Eye (tissue), 1 donor: ENCODE results near the gene EDN1.

Experiments used
- DNase-seq: peaks from one replicate; pipeline ENCODE4 v3.0.0-alpha.2; 2015

The EDN1 gene

DNA sequence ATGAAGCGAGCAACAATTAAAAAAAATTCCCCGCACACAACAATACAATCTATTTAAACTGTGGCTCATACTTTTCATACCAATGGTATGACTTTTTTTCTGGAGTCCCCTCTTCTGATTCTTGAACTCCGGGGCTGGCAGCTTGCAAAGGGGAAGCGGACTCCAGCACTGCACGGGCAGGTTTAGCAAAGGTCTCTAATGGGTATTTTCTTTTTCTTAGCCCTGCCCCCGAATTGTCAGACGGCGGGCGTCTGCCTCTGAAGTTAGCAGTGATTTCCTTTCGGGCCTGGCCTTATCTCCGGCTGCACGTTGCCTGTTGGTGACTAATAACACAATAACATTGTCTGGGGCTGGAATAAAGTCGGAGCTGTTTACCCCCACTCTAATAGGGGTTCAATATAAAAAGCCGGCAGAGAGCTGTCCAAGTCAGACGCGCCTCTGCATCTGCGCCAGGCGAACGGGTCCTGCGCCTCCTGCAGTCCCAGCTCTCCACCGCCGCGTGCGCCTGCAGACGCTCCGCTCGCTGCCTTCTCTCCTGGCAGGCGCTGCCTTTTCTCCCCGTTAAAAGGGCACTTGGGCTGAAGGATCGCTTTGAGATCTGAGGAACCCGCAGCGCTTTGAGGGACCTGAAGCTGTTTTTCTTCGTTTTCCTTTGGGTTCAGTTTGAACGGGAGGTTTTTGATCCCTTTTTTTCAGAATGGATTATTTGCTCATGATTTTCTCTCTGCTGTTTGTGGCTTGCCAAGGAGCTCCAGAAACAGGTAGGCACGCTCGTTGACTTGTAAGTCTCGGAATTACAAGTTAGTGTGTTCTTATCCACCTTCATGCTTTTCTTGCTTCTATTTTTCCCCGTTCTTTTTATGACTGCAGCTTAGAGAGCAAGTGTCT is at the start of gene EDN1:
Gene EDN1 (plus strand): TSS at position 429 of the 888 bp plus-strand sequence. CDS start 269 bp downstream, at position 698.
- DNase-seq = peak; percentile 92

DNA sequence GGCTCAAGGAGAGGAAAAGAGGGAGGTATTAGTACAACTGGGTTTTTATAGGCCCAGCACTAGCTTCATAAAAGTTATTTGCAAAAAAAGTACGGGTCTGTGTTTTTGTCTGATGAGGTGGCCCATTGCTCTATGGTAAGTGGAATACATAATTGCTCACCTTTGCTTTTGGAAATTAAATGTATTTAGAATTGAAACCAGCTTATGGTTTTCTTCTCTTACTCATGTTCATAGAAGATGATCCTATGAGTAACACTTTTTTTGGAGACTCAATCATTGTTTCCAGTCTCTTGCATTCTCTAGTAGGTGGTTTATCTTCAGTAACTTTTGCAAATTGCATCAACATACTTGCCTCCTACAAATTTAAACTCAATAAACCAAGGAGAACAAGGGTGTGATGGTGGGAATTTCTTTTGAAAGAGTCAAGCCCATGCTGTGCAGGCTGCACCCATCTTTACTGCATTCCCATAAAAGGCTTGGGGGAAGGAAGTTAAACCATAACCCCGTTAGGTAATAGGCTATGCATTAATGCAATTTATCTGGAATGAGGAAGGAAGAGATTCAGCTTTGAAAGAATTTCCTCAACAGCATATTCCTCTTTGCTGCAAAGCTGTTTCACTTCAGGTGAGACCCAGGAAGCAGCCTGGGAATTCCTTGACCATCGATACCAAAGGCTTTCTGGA is 48.5 kb upstream of the EDN1 start:
- DNase-seq = no peak

DNA sequence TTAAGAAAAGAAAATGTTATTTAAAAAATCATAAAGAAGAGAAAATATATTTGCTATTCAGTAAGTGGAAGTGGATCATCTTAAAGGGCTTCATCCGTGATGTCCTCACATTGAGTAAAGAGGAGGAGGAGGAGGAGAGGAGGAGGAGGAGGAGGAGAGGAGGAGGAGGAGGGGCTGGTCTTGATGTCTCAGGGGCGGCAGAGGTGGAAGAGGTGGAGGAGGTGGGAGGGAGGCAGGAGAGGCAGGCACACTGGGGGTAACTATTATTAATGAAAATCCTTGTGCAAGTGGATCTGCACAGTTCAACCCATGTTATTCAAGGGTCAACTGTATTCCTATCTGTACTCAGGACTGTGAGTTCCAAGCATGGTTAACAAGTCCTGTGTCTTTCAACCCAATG is 47.0 kb upstream of the EDN1 start:
- no peak for DNase-seq

DNA sequence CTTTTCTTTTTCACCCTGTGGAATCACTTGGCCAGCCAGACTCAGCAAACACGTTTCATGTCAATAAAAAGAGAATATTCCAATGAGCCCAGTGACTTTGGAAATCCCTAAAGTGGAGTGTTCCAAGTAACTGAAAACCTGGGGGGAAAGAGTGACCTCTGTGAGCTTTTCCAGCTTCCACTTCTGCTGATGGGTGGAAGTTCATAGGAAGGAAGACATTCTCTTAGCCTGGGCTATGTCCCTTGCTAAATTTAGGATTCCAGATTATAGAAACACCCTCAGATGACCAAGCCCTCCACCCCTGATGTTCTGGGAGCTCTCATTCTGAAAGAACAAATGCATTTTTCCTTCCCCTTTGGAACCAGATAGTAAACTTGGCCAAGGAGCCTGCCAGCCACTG is 44.8 kb upstream of the EDN1 start:
- no peak for DNase-seq

DNA sequence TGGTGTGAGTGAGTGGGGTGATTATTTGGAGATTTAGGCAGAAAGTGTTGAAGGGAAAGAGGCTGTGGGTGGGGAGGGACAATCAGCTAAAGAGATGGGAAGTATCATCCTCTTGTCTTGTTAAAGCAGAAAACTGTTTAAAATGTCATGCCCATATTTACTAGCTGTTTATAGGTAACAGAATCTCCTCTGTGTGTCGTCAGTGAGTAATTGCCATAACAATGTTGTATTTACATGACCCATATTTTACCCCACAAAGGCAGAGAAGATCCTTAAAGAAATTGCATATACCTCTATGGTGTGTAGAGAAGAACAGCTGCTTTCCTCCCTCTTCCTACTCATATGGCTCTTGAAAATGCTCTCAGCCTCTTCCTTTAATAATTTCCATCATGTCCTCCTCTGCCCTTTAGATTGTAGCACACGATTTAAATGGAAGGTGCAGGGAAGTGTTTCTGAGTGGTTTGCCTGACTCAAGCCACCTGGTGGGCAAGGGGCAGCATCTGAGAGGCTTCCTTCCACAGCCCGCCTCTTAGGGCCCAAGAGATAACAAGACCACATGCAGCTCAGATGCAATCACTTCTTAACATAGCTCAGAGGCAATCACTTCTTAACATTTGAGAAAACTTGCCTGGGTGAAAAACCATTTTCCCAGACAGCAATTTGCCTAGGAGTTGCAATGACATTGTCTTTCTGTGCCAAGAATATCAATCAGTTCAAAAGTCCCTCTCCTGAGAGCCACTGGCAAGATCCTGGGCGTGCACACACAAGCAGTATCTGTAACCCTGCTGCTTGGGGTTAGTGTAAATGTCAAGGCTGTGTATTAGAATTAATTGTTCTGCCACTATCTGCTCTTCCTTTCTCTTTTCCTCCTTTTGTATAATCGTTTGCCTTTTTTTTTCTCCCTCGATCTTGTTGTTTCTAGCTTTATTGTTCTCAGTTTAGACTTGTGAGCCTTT is 44.1 kb upstream of the EDN1 start:
- no peak for DNase-seq

DNA sequence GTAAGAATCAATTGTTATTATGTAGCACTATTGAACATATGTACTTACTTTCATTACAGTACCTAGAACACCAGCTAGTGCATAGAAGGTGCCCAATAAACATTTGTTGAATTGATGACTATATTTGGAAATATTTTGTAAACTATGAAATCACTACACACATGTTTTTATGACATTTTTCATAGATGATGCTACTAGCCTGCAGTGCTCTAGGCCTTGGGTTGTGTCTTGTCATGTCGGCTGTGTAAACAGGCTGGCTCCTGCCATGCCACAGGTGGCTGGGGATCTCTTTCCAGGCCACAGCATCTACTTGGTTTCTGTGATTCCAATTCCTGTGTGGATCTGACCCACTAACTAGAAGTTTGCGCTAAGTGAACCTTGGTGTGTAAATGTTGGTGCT is 43.3 kb upstream of the EDN1 start:
- DNase-seq = no peak

DNA sequence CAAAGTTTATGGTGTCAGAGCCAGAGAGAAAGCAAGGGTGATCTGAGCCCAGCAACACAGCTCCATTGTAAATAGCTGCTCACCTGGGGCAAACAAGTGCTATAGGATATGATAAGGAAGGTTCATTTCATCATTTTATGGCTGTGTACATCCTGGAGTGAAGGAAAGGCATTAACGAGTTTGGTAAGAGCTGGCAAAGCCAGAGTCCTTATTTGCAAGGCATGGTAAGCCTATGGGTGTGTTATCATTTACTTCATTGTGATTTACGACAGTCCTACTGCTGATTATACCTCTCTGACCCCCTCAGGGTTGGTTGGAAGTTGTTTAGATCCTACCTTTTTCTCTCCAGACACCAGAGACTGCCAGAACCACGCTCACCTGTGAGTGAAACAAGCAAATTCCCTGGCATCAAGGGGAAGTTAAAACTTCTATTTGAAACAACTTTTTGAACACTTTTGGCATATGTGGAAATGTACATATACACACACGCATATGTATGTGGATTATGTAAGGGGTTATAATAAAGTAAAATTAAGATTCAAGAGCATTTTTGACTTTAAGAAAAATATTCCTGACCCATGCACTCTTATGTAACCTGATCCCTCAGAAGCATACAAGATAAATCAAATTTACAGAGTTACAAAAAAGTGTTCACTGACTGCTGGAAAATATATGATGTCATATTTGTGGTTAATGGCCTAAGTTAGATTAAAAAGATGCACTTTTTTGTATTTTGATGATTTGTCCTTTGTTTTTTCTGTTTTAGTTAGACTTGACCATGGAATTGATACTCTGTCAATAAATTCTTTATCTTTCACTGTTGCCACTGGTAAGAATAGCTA is 40.4 kb upstream of the EDN1 start:
- no peak for DNase-seq

DNA sequence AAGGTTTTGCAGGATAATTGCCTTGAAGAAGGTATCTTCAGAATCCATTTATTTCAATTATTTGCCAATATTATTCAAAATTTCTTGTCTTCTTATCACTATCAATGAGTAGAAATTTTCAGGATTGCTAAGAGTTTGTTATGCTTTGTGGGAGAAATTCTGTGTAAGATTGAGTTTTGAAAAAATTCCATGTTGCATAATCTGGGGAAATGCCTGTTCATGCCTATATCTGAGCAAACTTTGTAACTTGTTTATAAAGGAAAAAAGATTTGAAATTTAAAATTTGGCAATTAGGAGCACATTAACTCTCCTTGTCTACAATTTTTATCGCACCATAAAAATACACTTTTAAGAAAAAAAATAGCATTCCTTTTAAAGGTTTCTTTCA is 39.8 kb upstream of the EDN1 start:
- DNase-seq = no peak

DNA sequence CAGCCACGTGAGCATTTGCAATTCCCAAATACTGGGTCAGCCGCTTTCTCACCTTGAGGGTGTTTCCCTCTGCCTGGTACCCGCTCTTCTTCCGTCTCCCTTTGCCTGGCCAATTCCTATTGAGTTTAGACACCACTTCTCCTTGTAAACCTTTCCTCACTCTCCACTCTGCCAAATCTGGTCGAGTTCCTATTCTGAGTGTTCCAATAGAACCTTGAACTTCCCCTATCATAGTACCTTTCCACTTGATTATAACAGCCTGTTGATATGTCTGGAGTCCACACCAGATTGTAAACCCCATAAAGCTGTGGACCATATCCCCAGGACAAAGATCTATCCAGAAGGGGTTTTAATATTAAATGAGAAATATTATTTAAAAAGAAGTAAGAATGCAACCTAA is 36.0 kb upstream of the EDN1 start:
- DNase-seq = no peak

DNA sequence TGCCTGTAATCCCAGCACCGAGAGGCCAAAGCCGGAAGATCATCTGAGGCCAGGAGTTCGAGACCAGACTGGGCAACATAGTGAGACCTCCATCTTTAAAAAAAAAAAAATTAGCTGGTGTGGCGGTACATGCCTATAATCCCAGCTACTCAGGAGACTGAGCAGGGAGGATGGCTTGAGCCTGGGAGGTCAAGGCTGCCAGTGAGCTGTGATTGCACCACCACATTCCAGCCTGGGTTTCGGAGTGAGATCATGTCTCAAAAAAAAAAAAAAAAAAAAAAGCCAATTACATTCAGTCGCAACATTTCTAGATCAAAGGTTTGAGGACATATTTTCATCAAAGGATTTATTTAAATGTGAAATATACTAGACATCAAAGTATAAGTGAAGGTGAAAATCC is 32.0 kb upstream of the EDN1 start:
- DNase-seq = no peak

DNA sequence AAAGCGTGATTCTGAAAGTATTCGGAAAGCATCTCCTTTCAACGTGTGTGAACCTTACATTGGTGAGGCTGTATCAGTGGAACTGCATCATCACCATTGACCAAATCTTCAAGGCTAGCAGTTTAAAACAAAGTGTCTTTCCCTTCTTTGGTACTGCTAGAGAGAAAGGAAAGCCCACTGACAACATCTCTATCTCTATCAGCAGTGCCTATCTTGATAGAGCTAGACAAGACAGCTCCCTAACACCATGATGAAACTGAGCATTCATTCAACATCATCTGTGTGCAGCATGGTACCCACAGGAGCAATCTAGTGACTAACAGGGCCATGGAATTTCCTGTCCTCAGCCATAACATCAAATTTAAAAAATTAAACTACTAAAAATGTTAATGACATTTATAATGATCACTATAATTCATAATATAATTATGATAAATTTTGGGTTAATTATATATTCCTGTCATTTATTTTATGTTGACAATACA is 31.5 kb upstream of the EDN1 start:
- no peak for DNase-seq

DNA sequence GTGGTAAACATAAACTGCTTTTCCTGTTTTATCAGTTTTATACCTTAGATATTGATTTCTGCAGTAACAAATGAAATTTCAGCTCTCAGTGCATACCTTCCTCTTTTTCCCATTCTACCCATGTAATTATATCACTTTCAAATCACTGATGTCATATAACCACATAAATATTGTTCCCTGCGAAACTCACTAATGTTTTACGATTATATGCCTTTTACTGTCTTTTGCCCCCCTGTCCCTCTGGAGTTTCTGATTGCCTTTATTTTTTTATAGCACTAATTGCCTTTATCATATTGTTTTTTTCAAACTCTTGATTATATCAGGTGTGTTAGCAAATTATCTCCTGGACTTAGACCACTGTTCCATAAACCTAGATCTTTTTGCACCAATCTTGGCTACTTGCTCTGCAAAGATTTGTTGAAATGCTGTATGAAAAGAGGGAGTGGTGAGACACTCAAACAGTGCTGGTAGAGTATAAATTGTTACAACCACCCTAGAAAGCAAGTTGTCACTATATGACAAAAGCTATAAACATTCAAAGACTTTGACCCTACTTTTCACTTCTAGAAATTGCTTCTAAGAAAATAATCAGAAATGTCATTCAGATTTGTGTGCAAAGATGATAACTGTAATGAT is 29.6 kb upstream of the EDN1 start:
- DNase-seq = no peak

DNA sequence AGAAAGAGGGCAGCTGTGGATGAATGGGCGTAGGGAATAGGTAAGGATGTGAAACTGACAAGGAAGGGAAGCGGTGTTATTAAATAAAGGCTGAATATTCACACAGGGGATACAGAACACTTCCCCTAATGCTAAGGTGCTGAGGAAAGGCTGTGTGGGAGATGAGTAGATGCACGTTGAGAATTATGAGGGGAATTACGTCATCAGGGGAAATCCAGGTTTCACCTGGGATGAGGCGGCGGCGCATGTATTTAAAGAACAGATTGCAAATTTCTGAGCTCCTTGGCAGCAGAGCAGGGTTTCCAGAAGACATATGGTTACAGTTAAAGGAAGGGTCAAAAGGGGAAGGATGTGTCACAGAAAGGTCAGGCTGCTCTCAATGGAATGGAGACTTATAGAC is 28.7 kb upstream of the EDN1 start:
- DNase-seq = no peak

DNA sequence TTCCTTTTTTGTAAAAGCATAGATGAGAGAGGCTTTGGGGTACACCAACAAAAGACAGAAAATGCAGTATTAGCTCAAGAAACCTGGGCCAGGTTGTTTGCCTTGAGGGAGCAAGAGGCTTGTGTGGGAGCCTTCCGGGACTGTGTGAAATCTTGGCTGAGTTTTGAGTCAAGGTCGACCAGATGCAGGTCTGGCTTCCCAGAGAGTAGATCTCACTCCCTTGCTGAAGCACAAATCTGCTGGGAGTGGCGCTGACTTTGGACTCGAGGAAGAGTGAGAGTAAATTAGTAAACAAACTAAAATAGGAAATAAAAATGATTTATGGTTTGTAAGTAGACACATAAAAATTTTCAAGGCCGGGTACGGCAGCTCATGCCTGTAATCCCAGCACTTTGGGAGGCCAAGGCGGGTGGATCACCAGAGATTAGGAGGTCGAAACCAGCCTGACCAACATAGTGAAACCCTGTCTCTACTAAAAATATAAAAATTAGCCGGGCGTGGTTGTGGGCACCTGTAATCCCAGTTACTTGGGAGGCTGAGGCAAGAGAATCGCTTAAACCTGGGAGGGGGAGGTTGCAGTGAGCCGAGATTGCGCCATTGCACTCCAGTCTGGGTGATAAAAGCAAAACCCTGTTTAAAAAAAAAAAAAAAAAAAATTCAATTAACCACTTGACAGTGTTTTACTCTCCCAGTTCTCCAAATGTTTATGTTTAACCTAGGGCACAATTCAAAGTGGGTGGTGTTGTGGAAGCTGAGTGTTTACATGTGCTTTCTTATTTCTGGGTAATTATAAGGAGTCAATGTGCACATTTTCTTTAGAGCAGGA is 27.7 kb upstream of the EDN1 start:
- no peak for DNase-seq

DNA sequence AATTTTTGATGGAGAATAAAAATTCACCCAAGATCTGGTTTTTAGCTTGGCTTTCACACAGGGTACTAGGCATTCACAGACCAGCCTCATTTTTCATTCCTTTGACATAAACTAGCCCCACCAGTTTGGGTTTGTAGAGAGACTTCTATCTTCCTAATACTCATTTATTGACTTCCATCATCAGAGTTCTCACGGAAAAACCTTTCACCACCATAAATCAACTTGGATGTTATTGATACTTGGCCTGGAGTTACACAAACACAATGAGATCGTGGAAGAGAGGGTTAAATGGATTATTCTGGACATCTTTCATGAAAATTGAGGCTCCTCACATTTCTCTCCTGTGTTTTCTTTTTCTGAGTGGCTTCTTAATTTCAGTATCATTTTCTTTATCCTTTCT is 26.8 kb upstream of the EDN1 start:
- no peak for DNase-seq

DNA sequence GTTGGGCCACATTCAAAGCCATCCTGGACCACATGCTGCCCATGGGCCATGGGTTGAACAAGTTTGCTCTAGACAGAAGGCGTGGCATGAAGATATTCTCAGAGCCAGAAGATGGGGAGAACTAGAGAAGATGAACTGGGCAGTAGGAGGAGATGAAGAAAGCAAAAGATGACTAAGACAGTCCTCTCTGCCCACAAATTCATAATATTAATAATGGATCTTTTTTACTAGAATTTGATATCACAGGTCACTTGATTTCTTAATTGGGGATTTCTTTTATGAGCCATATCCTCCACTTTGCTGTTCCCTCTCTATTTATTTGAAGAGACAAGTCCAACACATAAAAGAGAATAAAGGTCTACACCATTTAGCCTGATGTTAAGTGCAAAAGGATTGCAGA is 25.5 kb upstream of the EDN1 start:
- DNase-seq = no peak

DNA sequence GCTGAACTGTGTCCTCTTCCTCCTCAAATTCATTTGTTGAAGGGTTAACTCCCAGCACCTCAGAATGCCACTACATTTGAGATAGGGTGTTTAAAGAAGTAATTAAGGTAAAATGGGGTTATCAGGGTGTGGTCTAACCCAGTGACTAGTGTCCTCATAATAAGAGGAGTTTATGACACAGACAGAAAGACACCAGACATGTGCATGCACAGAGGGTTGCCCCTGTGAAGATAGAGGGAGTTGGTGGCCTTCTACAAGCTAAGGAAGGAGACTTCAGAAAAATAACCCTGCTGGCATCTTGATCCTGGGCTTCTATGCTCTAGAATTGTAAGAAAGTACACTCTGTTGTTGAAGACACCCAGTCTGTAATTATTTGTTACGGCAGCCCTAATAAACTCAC is 24.9 kb upstream of the EDN1 start:
- DNase-seq = no peak

DNA sequence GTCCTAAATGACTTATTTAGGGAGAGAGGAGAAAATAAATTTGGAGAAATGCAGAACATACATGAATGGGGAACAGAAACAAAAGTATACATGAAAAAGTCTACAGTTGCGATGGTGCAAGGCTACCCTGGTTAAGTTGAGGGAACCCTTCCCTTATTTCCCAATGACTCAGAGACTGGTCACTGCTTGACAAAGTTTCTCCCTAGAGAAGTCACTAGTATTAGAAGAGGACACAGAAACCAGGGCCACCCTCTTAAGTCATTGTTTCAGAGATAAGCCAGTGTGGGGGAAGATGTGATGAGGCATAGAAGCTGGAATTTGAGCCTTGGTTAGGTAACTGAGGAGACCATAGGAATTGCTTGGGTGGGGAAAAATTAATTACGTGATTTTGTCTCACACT is 24.4 kb upstream of the EDN1 start:
- DNase-seq = no peak

DNA sequence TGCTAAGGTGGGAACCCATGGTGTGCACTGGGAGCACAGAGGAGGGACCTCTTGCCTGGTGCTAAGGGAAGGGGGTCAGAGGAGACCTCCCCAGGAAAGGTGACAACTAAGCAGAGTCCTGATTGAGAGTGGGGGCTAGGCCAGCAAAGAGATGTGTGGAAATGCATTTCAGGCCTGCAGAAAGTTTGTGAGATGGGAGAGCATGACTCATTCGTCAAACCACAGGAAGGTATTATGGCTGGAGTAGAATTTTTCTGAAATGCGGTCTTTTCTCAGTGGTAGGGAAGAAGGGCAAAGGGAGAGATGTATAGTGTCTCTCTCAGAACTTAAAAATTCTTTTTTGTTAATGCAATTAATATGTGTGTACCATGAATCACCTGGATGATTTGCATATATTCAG is 23.6 kb upstream of the EDN1 start:
- no peak for DNase-seq

DNA sequence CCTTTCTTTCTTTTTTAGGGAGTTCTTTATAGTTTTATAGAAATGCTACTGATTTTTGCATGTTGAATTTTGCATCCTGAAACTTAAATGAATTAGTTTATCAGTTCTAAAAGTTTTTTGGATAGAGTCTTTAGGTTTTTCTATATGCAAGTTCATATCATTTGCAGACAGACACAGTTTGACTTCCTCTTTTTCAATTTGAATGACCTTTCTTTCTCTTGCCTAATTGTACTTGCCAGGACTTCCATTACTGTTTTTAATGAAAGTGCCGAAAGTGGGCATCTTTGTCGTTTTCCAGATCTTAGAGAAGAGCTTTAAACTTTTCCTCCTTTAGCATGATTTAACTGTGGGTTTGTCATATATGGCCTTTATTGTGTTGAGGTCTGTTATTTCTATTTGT is 21.1 kb upstream of the EDN1 start:
- no peak for DNase-seq
